OCI-LY3 (cell line): ENCODE data around the gene KIAA1328.

Experiments used
- H2AFZ ChIP-seq: fragments of 200-600, 300-600 bp; shearing (Covaris generic); 2 replicates; pipeline ENCODE4 v1.6.0; 2014; ENCODE audit warnings: antibody characterized with exemption, low read depth, low read length
- H3K27ac ChIP-seq: fragments of 200-600, 300-600 bp; sonication (generic); 2 replicates; pipeline ENCODE4 v1.5.1; 2014; ENCODE audit warnings: mild to moderate bottlenecking, low read length, moderate library complexity, mixed read lengths
- H3K27me3 ChIP-seq: fragments of 200-600, 300-600 bp; sonication (generic); 2 replicates; pipeline ENCODE4 v1.6.1; 2014; ENCODE audit warnings: low read depth, low read length, mixed read lengths
- H3K36me3 ChIP-seq: fragments of 200-600, 300-600 bp; sonication (generic); replicated peaks from 2 replicates; pipeline ENCODE3; 2014; ENCODE audit warnings: low read depth, low read length, mixed read lengths
- H3K4me1 ChIP-seq: fragments of 300-600, 200-600 bp; sonication (generic); 2 replicates; pipeline ENCODE4 v1.6.1; 2014; ENCODE audit warnings: low read length, mixed read lengths
- H3K4me2 ChIP-seq: fragments of 200-600, 300-600 bp; sonication (generic); 2 replicates; pipeline ENCODE4 v1.6.1; 2014; ENCODE audit warnings: low read length, mixed read lengths
- H3K4me3 ChIP-seq: fragments of 300-600, 200-600 bp; sonication (generic); 2 replicates; pipeline ENCODE4 v1.5.1; 2014; ENCODE audit warnings: antibody characterized with exemption, mild to moderate bottlenecking, low read length, moderate library complexity
- H3K79me2 ChIP-seq: fragments of 300-600, 200-600 bp; shearing (Covaris generic); 2 replicates; pipeline ENCODE4 v1.6.1; 2014; ENCODE audit warnings: mild to moderate bottlenecking, low read length, mixed read lengths
- H3K9ac ChIP-seq: fragments of 300-600, 200-600 bp; shearing (Covaris generic); 2 replicates; pipeline ENCODE4 v1.6.0; 2014; ENCODE audit warnings: mild to moderate bottlenecking, low read length, moderate library complexity
- H3K9me3 ChIP-seq: fragments of 200-600, 300-600 bp; shearing (Covaris generic); 2 replicates; pipeline ENCODE4 v1.6.1; 2014; ENCODE audit warnings: low read length, mixed read lengths; ENCODE audit not compliant: insufficient read depth
- H4K20me1 ChIP-seq: fragments of 200-600, 300-600 bp; sonication (generic); 2 replicates; pipeline ENCODE4 v1.6.1; 2016; ENCODE audit warnings: low read length, mixed read lengths; ENCODE audit not compliant: insufficient read depth
- CTCF ChIP-seq: fragments of 200-600, 300-600 bp; sonication (generic); IDR thresholded peaks from 2 replicates; pipeline ENCODE4 v1.5.1; 2014; ENCODE audit warnings: antibody characterized with exemption, low read length, low read depth
- EZH2phosphoT487 ChIP-seq: fragments of 200-600 bp; shearing (Covaris generic); IDR thresholded peaks from 2 replicates; pipeline ENCODE4 v1.6.1; 2018; ENCODE audit warnings: antibody characterized with exemption, mixed run types, low read depth

The KIAA1328 gene

DNA sequence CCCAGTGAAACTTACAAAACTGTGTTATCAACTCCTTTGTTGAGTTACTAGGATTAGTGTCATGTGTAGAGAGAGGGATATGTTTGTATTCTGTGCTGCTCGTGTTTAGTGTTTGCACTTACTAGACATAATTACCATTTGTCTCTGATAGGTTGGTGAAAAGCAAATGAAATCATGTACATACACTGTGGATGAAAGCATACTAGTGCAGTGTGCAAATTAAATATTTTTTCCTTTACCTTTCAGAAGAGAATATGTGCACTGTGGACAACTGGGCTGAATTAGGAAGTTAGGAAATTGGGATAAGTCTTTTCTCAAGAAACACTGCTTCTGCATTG lies 1.2 kb downstream of the KIAA1328 start:
- Histone ChIP-seq H3K9ac (peak overlapping the region; percentile 89; the same call in 1 of the 2 replicates), H4K20me1 (no peaks in the 10 kb centered on the region), H3K36me3 (peaks cover 3% of the 10 kb centered on the region), H3K9me3 (no peaks in the 10 kb centered on the region), H3K27ac (no peak overlapping the region), H3K4me3 (peak overlapping the region; percentile 94), H3K79me2 (peaks cover 28% of the 10 kb centered on the region), H3K27me3 (no peaks in the 10 kb centered on the region), H2AFZ (no peak overlapping the region), H3K4me2 (peak overlapping the region; percentile 78), H3K4me1 (peaks cover 13% of the 10 kb centered on the region)
- no peak for TF ChIP-seq EZH2phosphoT487
- no peak for TF ChIP-seq CTCF

DNA sequence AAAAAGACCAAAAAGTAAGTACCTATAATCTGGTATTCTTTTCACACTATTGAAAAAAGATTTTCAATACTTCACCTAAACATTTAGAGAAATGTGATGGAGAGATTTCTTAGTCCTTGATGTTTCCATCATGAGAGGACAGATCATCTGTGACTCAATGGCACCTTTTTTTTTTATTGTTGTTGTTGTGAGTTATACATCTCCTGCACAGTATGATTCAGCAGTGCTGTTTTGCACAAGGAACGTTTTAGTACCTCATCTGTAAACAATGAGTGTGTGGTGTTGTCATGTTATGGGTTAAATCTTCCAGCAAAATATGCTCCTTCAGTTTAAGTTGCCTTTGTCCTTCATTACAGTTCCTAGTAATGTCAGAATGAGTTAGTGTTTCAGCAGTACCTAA lies 2.2 kb downstream of the KIAA1328 start:
- H4K20me1 ChIP-seq: no peaks in the 10 kb centered on the region
- H3K9ac ChIP-seq: no peak overlapping the region
- no peaks in the 10 kb centered on the region for H3K27me3 ChIP-seq
- H3K4me1 ChIP-seq: peaks cover 13% of the 10 kb centered on the region
- peaks cover 28% of the 10 kb centered on the region for H3K79me2 ChIP-seq
- no peak overlapping the region for H3K4me3 ChIP-seq
- H3K27ac ChIP-seq: no peak overlapping the region
- H2AFZ ChIP-seq: no peak overlapping the region
- no peaks in the 10 kb centered on the region for H3K9me3 ChIP-seq
- no peak overlapping the region for H3K4me2 ChIP-seq
- H3K36me3 ChIP-seq: peaks cover 3% of the 10 kb centered on the region
- TF ChIP-seq CTCF (no peak), EZH2phosphoT487 (no peak)

DNA sequence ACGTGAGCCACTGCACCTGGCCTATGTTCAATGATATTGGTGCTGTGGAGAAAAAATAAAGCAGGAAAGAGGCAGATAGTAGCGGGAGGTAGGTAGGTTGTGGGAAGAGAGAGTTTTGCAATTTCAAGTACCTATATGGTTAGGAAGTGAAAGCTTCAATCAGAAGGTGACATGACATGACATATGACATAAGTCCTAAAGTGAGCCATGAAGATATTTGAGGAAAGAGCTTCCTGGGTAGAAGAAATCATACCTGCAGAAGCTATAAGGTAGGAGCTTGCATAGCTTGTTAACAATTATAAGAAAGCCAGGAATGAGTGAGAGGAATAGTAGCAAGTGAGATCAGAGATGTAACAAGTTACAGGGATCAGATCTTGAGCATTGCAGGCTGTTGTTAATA lies 4.2 kb downstream of the KIAA1328 start:
- TF ChIP-seq CTCF: no peak
- no peak for TF ChIP-seq EZH2phosphoT487
- H3K4me2 ChIP-seq: no peak overlapping the region
- H3K9me3 ChIP-seq: no peaks in the 10 kb centered on the region
- H3K27ac ChIP-seq: no peak overlapping the region
- peaks cover 11% of the 10 kb centered on the region for H3K36me3 ChIP-seq
- H3K27me3 ChIP-seq: no peaks in the 10 kb centered on the region
- H3K4me1 ChIP-seq: peaks cover 8% of the 10 kb centered on the region
- H3K79me2 ChIP-seq: peaks cover 14% of the 10 kb centered on the region
- no peaks in the 10 kb centered on the region for H4K20me1 ChIP-seq
- H3K9ac ChIP-seq: no peak overlapping the region
- no peak overlapping the region for H3K4me3 ChIP-seq
- H2AFZ ChIP-seq: no peak overlapping the region

DNA sequence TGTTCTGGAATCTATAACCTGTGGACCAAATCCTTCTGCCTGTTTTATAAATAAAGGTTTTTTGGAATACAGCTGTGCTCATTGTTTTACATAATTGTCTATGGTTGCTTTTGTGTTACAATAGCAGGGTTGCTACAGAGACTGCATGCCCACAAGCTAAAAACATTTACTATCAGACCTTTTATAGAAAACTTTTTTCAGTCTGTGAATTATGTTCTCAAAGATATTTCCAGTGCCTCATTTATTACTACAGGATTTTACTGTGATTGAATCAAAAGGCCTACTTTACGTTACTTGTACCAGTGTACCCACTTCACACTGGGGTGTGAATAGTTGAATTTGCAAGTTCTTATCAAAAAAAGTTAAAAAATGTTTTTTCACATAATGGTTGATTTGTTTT lies 7.0 kb downstream of the KIAA1328 start:
- Histone ChIP-seq H3K4me3 (no peak overlapping the region), H3K4me1 (no peaks in the 10 kb centered on the region), H3K36me3 (peaks cover 19% of the 10 kb centered on the region), H3K27ac (no peak overlapping the region), H3K9me3 (no peaks in the 10 kb centered on the region), H2AFZ (no peak overlapping the region), H3K79me2 (no peaks in the 10 kb centered on the region), H3K4me2 (no peak overlapping the region), H3K9ac (no peak overlapping the region), H3K27me3 (no peaks in the 10 kb centered on the region), H4K20me1 (no peaks in the 10 kb centered on the region)
- TF ChIP-seq EZH2phosphoT487: no peak

- H2AFZ ChIP-seq: no peak overlapping the region
Measured at GRCh38 chr18:36839835-36840234, 10.9 kb downstream of the KIAA1328 start.

More at GRCh38 chr18:36839835-36840234, 10.9 kb downstream of the KIAA1328 start:
- Histone ChIP-seq H3K36me3 (peaks cover 22% of the 10 kb centered on the region), H3K4me2 (no peak overlapping the region), H3K79me2 (no peaks in the 10 kb centered on the region), H4K20me1 (no peaks in the 10 kb centered on the region), H3K27ac (no peak overlapping the region), H3K9ac (no peak overlapping the region), H3K4me3 (no peak overlapping the region), H3K9me3 (no peaks in the 10 kb centered on the region), H3K27me3 (no peaks in the 10 kb centered on the region), H3K4me1 (no peaks in the 10 kb centered on the region)
- no peak for TF ChIP-seq EZH2phosphoT487
